LHCN-M2 (cell line): ENCODE measurements around the gene RUFY1. TPM values are rescaled to one million over a fixed set of nuclear protein-coding genes. Genes with fewer than 3 reads are reported as not detected.
A peak's percentile ranks its signal among the peaks of the same experiment; 100 is the strongest.
"Not testable (repeated sequence)": the region's sequence is repeated elsewhere in the genome, so short reads cannot be mapped to it uniquely, and the experiment has no call there.

Experiments
- DNase-seq: peaks from one replicate; pipeline ENCODE4 v3.0.0-alpha.2; 2012; ENCODE audit warnings: low read depth
- total RNA-seq: library from RNA; depleted of rRNA; stranded (reverse); fragments of >200 nt; gene quantifications from 2 replicates; pipeline ENCODE4 v1.2.3, GENCODE V29; 2014

Gene RUFY1
- total RNA-seq, 1 experiment from 2014 or later, result 35.5 TPM

- DNase-seq, result no peak
Measured at GRCh38 chr5:179536676-179537075, 13.7 kb upstream of the RUFY1 start.

GRCh38 chr5:179542170-179542569, 8.2 kb upstream of the RUFY1 start:
- DNase-seq, result no peak

GRCh38 chr5:179543275-179543674, 7.1 kb upstream of the RUFY1 start:
- not testable (repeated sequence) for DNase-seq

- DNase-seq, result no peak
Measured at GRCh38 chr5:179553006-179553405, 2.7 kb downstream of the RUFY1 start.

- peak; percentile 54 for DNase-seq
Measured at GRCh38 chr5:179553875-179554274, 3.5 kb downstream of the RUFY1 start.

- DNase-seq, result no peak
Measured at GRCh38 chr5:179554981-179555380, 4.6 kb downstream of the RUFY1 start.

- not testable (repeated sequence) for DNase-seq
Measured at GRCh38 chr5:179558261-179558799, 8.0 kb downstream of the RUFY1 start.

GRCh38 chr5:179558932-179559283, 8.6 kb downstream of the RUFY1 start:
- DNase-seq, result peak; percentile 58

- DNase-seq, result peak; percentile 93
Measured at GRCh38 chr5:179559284-179560252, 9.2 kb downstream of the RUFY1 start.

GRCh38 chr5:179564526-179564925, 14.2 kb downstream of the RUFY1 start:
- DNase-seq, result no peak

- no peak for DNase-seq
Measured at GRCh38 chr5:179568721-179569120, 18.4 kb downstream of the RUFY1 start.

- DNase-seq, result no peak
Measured at GRCh38 chr5:179572386-179572785, 22.0 kb downstream of the RUFY1 start.

GRCh38 chr5:179577286-179577960, 27.1 kb downstream of the RUFY1 start:
- DNase-seq, result no peak

GRCh38 chr5:179585941-179586401, 35.6 kb downstream of the RUFY1 start:
- DNase-seq, result no peak

GRCh38 chr5:179588166-179588565, 37.8 kb downstream of the RUFY1 start:
- no peak for DNase-seq

GRCh38 chr5:179595916-179596315, 45.6 kb downstream of the RUFY1 start:
- DNase-seq, result no peak

- no peak for DNase-seq
Measured at GRCh38 chr5:179596421-179596820, 46.1 kb downstream of the RUFY1 start.

GRCh38 chr5:179599100-179599499, 48.7 kb downstream of the RUFY1 start:
- DNase-seq, result no peak

GRCh38 chr5:179599566-179599965, 49.2 kb downstream of the RUFY1 start:
- DNase-seq, result no peak

- DNase-seq, result no peak
Measured at GRCh38 chr5:179599973-179600372, 49.6 kb downstream of the RUFY1 start.

- no peak for DNase-seq
Measured at GRCh38 chr5:179601871-179602625, 51.7 kb downstream of the RUFY1 start.

- no peak for DNase-seq
Measured at GRCh38 chr5:179603308-179603707, 53.0 kb downstream of the RUFY1 start.
